22Rv1 (cell line): ENCODE results near the gene SFI1.
"Not testable (repeated sequence)": the region's sequence is repeated elsewhere in the genome, so short reads cannot be mapped to it uniquely, and the experiment has no call there.

Experiments used
- CTCF ChIP-seq: fragments of 450-650 bp; IDR thresholded peaks from 2 replicates; pipeline ENCODE4 v1.5.1; 2017; ENCODE audit warnings: mild to moderate bottlenecking
- ZFX ChIP-seq: fragments of 450-650 bp; IDR thresholded peaks from 2 replicates; pipeline ENCODE4 v1.6.1; 2017; ENCODE audit warnings: antibody characterized with exemption, borderline replicate concordance

- not testable (repeated sequence) for TF ChIP-seq CTCF, ZFX
Measured at GRCh38 chr22:31540166-31540565, 43.8 kb downstream of the SFI1 start.
